Measurements from ENCODE around the gene SENP2.

SENP2 gene

GRCh38 chr3:185678027-185678426, 91.9 kb downstream of the SENP2 start:
- FAIRE-seq (no peak), DNase-seq (ENCODE audit: low spot score) (no peak)

- DNase-seq (ENCODE audit: low spot score) (no peak), FAIRE-seq (no peak)
Measured at GRCh38 chr3:185680231-185680630, 94.1 kb downstream of the SENP2 start.

Measured in RCC 7860 (cell line).